Astrocyte (in vitro differentiated cells and primary cell): ENCODE data around the gene WDR75.

Experiments
- EZH2 ChIP-seq: IDR thresholded peaks from 2 replicates; pipeline ENCODE4 v1.6.1; 2012; ENCODE audit warnings: mild to moderate bottlenecking, low read length, inconsistent platforms; ENCODE audit not compliant: insufficient read depth
- TF ChIP-seq, protein P1 (sequence below): IDR thresholded peaks from 2 replicates; pipeline ENCODE4 v1.5.1; 2011; ENCODE audit warnings: low read depth, mild to moderate bottlenecking, inconsistent platforms, low read length, moderate library complexity; ENCODE audit not compliant: insufficient read depth

DNA sequence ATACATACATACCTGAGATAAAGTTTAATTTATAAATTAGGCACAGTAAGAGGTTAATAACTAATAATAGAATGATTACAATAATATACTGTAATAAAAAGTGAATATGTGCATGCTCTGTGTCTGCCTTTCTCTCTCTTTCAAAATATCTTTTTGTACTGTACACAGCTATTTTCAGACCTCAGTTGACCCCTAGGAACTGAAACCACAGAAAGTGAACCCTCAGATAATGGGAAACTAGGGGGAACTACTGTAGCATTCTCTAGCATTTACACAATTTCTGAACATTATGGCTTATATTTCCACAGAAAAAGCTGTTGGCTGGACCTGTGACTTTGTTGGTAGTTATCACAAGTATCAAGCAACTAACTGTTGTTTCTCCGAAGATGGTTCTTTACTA, 25.9 kb downstream of the WDR75 start:
- TF ChIP-seq, protein P1, sequence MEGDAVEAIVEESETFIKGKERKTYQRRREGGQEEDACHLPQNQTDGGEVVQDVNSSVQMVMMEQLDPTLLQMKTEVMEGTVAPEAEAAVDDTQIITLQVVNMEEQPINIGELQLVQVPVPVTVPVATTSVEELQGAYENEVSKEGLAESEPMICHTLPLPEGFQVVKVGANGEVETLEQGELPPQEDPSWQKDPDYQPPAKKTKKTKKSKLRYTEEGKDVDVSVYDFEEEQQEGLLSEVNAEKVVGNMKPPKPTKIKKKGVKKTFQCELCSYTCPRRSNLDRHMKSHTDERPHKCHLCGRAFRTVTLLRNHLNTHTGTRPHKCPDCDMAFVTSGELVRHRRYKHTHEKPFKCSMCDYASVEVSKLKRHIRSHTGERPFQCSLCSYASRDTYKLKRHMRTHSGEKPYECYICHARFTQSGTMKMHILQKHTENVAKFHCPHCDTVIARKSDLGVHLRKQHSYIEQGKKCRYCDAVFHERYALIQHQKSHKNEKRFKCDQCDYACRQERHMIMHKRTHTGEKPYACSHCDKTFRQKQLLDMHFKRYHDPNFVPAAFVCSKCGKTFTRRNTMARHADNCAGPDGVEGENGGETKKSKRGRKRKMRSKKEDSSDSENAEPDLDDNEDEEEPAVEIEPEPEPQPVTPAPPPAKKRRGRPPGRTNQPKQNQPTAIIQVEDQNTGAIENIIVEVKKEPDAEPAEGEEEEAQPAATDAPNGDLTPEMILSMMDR = no peak
- TF ChIP-seq EZH2 = no peak
